GM12874 (cell line): ENCODE results near the gene HS3ST5.

Source experiments
- CTCF ChIP-seq: IDR thresholded peaks from 2 replicates; pipeline ENCODE4 v1.5.1; 2011; ENCODE audit warnings: low read depth, mild to moderate bottlenecking, control low read depth, low read length, moderate library complexity; ENCODE audit not compliant: insufficient read depth

Gene HS3ST5

DNA sequence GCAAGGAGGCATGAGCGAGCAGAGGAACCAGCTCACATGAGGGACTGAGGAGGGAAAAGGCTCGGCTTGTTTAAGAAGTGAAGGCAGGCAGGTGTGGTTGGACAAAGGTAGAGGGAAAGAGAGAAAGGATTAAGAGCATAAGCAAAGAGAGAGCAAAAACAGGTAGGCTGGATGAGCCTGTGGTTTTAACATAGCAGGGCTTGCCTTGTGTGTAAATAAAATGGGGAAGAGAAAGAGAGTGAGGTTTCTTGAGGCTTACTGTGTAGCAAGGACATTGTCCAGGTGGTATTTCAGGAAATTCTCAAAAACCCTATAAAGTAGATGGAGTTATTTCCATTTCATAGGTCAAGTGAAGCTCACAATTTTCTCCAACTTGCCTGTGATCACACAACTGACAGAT is 278.0 kb downstream of the HS3ST5 start:
- no peak for TF ChIP-seq CTCF

DNA sequence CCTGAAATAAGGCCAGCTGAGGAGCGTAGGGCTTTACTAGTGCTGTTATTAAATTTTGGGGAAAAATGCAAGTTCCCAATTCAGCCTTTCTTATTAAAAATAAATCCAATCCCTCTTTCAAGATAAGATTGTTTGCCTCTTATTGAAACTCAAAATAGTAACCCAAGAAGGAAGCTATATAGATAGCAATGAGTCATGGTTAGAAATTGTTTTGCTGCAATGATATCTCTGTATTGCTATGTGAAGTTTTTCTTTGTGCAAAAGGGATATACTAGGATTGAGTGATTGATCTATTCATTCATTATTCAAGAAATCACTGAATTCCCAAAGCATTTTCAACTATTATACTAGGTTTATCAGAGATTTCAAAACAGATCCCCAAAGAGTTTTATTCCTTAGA is 278.9 kb downstream of the HS3ST5 start:
- no peak for TF ChIP-seq CTCF

- TF ChIP-seq CTCF, result no peak
Observed at GRCh38 chr6:114062199-114062598, 280.6 kb downstream of the HS3ST5 start.

- TF ChIP-seq CTCF, result no peak
Observed at GRCh38 chr6:114061741-114062140, 281.1 kb downstream of the HS3ST5 start.

- TF ChIP-seq CTCF, result no peak
Observed at GRCh38 chr6:114061116-114061515, 281.7 kb downstream of the HS3ST5 start.

GRCh38 chr6:114058435-114058834 is 284.4 kb downstream of the HS3ST5 start:
- no peak for TF ChIP-seq CTCF

GRCh38 chr6:114055763-114056162 is 287.1 kb downstream of the HS3ST5 start:
- TF ChIP-seq CTCF, result no peak

GRCh38 chr6:114055349-114055748 is 287.5 kb downstream of the HS3ST5 start:
- TF ChIP-seq CTCF, result no peak
